ENCODE data around the gene PDE5A.

Gene PDE5A

GRCh38 chr4:119627267-119628255 lies 1.0 kb downstream of the PDE5A start:
- H3K27ac ChIP-seq (ENCODE audit: low read depth, low read length), result peak overlapping the region; percentile 65
- H4K5ac ChIP-seq (ENCODE audit: low read length), result no peak overlapping the region
- peak overlapping the region; percentile 95 for H3K9ac ChIP-seq (ENCODE audit: low read length)
- no peaks in the 10 kb centered on the region for H3K4me1 ChIP-seq (ENCODE audit: control insufficient read depth, low read depth, low read length)
- H3K4me2 ChIP-seq (ENCODE audit: low read length), result peak overlapping the region; percentile 89
- peak overlapping the region; percentile 30 for H2BK5ac ChIP-seq (ENCODE audit: low read length)
- H3K4me3 ChIP-seq (ENCODE audit: low read length), result peak overlapping the region; percentile 94
- H3K79me1 ChIP-seq (ENCODE audit: low read length), result no peaks in the 10 kb centered on the region
- no peaks in the 10 kb centered on the region for H3K27me3 ChIP-seq (ENCODE audit: insufficient read depth, low read length, poor library complexity)
- H4K8ac ChIP-seq (ENCODE audit: low read depth, low read length), result no peak overlapping the region
- peak overlapping the region; percentile 95 for H3K56ac ChIP-seq (ENCODE audit: low read length)
- H3K79me2 ChIP-seq (ENCODE audit: control insufficient read depth, insufficient read depth, low read length), result peaks cover 2% of the 10 kb centered on the region
- WGBS (ENCODE audit: extremely low coverage, insufficient coverage, low lambda C conversion rate), result no CpG with 5 or more reads among the region's 90 CpGs
- H3K18ac ChIP-seq (ENCODE audit: low read length), result peak overlapping the region; percentile 65
- no peaks in the 10 kb centered on the region for H3K36me3 ChIP-seq (ENCODE audit: control insufficient read depth, insufficient read depth, low read length)
- H3K4ac ChIP-seq (ENCODE audit: low read depth, low read length), result no peak overlapping the region
- H3K23ac ChIP-seq (ENCODE audit: low read length), result peak overlapping the region; percentile 69
- no peak overlapping the region for H2BK120ac ChIP-seq (ENCODE audit: low read depth, low read length)
- no peak overlapping the region for H2BK15ac ChIP-seq (replicated peaks; ENCODE audit: low read depth)
- H2AK5ac ChIP-seq (ENCODE audit: low read length), result no peak overlapping the region
- peak; percentile 87 for DNase-seq

DNA sequence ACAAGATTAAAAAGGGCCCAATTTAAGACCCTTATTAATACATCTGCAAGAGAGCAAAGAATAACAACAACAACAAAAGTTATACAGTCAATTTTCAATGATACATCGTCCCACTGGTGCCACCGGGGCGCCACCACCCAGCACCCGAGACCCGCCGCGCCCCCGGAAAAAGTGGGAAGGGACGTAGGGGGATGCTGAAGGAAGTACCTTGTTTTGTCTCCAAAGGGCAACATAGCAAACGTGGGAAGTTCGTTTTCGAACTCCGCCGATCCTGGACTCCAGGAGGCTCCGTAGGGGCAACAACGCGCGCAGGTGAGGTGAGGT lies 1.7 kb downstream of the PDE5A start:
- Histone ChIP-seq H3K79me2 (ENCODE audit: control insufficient read depth, insufficient read depth, low read length) (peaks cover 2% of the 10 kb centered on the region), H3K27ac (ENCODE audit: low read depth, low read length) (no peak overlapping the region), H3K4me3 (ENCODE audit: low read length) (peak overlapping the region; percentile 81), H3K27me3 (ENCODE audit: insufficient read depth, low read length, poor library complexity) (no peaks in the 10 kb centered on the region), H3K79me1 (ENCODE audit: low read length) (no peaks in the 10 kb centered on the region), H3K4me2 (ENCODE audit: low read length) (peak overlapping the region; percentile 78), H3K56ac (ENCODE audit: low read length) (peak overlapping the region; percentile 88), H3K18ac (ENCODE audit: low read length) (no peak overlapping the region), H4K8ac (ENCODE audit: low read depth, low read length) (no peak overlapping the region), H3K36me3 (ENCODE audit: control insufficient read depth, insufficient read depth, low read length) (no peaks in the 10 kb centered on the region), H2AK5ac (ENCODE audit: low read length) (no peak overlapping the region), H3K4ac (ENCODE audit: low read depth, low read length) (no peak overlapping the region), H3K9ac (ENCODE audit: low read length) (peak overlapping the region; percentile 81), H2BK5ac (ENCODE audit: low read length) (no peak overlapping the region), H2BK15ac (replicated peaks; ENCODE audit: low read depth) (no peak overlapping the region), H3K4me1 (ENCODE audit: control insufficient read depth, low read depth, low read length) (no peaks in the 10 kb centered on the region), H4K5ac (ENCODE audit: low read length) (no peak overlapping the region), H3K23ac (ENCODE audit: low read length) (no peak overlapping the region), H2BK120ac (ENCODE audit: low read depth, low read length) (no peak overlapping the region)
- DNase-seq, result no peak
- no CpG with 5 or more reads among the region's 18 CpGs for WGBS (ENCODE audit: extremely low coverage, insufficient coverage, low lambda C conversion rate)

DNA sequence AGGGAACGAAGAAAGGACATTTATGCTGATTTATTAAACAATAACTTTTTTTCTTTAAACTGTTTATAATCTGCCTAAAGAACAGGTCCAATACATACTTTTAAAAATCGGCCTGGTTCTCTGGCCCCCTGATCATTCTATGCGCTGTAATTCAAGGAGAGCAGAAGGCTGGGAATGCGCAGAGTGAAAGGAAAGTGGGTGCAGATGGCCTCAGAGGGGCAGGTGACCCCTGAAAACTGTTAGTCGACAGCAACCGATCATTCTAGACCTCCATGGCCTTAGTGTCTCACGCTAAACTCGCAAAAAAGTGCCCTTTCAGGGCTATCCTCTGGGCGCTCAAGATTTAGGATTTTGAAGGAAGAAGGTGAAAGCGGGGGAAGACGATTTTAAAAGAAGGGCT lies 2.2 kb downstream of the PDE5A start:
- Histone ChIP-seq H3K4ac (ENCODE audit: low read depth, low read length) (no peak overlapping the region), H4K5ac (ENCODE audit: low read length) (no peak overlapping the region), H3K4me3 (ENCODE audit: low read length) (no peak overlapping the region), H4K8ac (ENCODE audit: low read depth, low read length) (no peak overlapping the region), H3K27me3 (ENCODE audit: insufficient read depth, low read length, poor library complexity) (no peaks in the 10 kb centered on the region), H3K4me1 (ENCODE audit: control insufficient read depth, low read depth, low read length) (no peaks in the 10 kb centered on the region), H3K23ac (ENCODE audit: low read length) (no peak overlapping the region), H2BK15ac (replicated peaks; ENCODE audit: low read depth) (no peak overlapping the region), H2AK5ac (ENCODE audit: low read length) (no peak overlapping the region), H3K27ac (ENCODE audit: low read depth, low read length) (no peak overlapping the region), H3K4me2 (ENCODE audit: low read length) (peak overlapping the region; percentile 78), H3K79me2 (ENCODE audit: control insufficient read depth, insufficient read depth, low read length) (peaks cover 2% of the 10 kb centered on the region), H2BK5ac (ENCODE audit: low read length) (no peak overlapping the region), H3K18ac (ENCODE audit: low read length) (no peak overlapping the region), H3K36me3 (ENCODE audit: control insufficient read depth, insufficient read depth, low read length) (no peaks in the 10 kb centered on the region), H2BK120ac (ENCODE audit: low read depth, low read length) (no peak overlapping the region), H3K9ac (ENCODE audit: low read length) (peak overlapping the region; percentile 57), H3K56ac (ENCODE audit: low read length) (peak overlapping the region; percentile 76), H3K79me1 (ENCODE audit: low read length) (no peaks in the 10 kb centered on the region)
- DNase-seq, result no peak
- no CpG with 5 or more reads among the region's 11 CpGs for whole genome bisulfite sequencing (ENCODE audit: extremely low coverage, insufficient coverage, low lambda C conversion rate)

DNA sequence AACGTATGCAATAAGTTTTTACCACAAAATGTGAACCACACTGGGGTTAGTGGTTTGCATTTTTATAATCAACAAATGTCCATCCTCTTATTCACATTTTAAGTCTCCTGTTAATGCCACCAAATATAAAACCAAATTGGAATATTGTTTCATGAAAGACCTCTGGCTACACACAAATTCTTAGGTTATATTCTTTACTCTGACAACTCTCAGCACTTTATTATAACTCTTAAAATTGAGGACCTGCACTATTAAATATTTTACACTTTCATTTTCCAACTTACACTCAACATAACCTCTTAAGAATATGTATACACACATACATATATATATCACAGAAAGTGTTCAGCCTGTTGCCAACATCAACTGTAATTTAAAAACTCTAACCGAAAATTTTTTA lies 2.8 kb downstream of the PDE5A start:
- no peak overlapping the region for H2AK5ac ChIP-seq (ENCODE audit: low read length)
- no peak overlapping the region for H3K27ac ChIP-seq (ENCODE audit: low read depth, low read length)
- H2BK120ac ChIP-seq (ENCODE audit: low read depth, low read length), result no peak overlapping the region
- no peaks in the 10 kb centered on the region for H3K4me1 ChIP-seq (ENCODE audit: control insufficient read depth, low read depth, low read length)
- H3K27me3 ChIP-seq (ENCODE audit: insufficient read depth, low read length, poor library complexity), result no peaks in the 10 kb centered on the region
- no peak overlapping the region for H4K5ac ChIP-seq (ENCODE audit: low read length)
- DNase-seq, result no peak
- H3K4ac ChIP-seq (ENCODE audit: low read depth, low read length), result no peak overlapping the region
- no peak overlapping the region for H3K4me3 ChIP-seq (ENCODE audit: low read length)
- H3K18ac ChIP-seq (ENCODE audit: low read length), result no peak overlapping the region
- H3K9ac ChIP-seq (ENCODE audit: low read length), result no peak overlapping the region
- no peak overlapping the region for H3K56ac ChIP-seq (ENCODE audit: low read length)
- H3K4me2 ChIP-seq (ENCODE audit: low read length), result no peak overlapping the region
- H3K79me1 ChIP-seq (ENCODE audit: low read length), result no peaks in the 10 kb centered on the region
- no peak overlapping the region for H2BK5ac ChIP-seq (ENCODE audit: low read length)
- H3K79me2 ChIP-seq (ENCODE audit: control insufficient read depth, insufficient read depth, low read length), result peaks cover 2% of the 10 kb centered on the region
- H2BK15ac ChIP-seq (replicated peaks; ENCODE audit: low read depth), result no peak overlapping the region
- H3K36me3 ChIP-seq (ENCODE audit: control insufficient read depth, insufficient read depth, low read length), result no peaks in the 10 kb centered on the region
- H4K8ac ChIP-seq (ENCODE audit: low read depth, low read length), result no peak overlapping the region
- no CpG with 5 or more reads among the region's 2 CpGs for WGBS (ENCODE audit: extremely low coverage, insufficient coverage, low lambda C conversion rate)
- H3K23ac ChIP-seq (ENCODE audit: low read length), result no peak overlapping the region

DNA sequence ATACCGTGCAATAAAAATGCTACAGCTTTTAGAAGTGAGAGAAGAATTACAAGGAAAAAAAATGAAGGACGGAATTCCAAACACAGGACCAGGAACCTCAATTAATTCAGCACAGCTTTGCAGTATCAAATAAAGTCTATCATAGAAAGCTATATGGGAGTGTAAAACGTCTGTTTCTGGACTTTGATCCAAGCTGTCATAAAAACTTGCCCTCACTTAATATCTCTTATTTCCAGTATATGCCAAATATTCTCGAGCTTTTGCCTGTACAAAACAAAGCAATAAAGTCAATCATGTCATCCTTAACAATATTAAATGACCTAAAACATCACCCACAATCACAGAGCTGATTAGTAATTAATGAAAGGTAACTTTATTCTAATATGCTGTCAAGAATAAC lies 4.2 kb downstream of the PDE5A start:
- Histone ChIP-seq H3K79me2 (ENCODE audit: control insufficient read depth, insufficient read depth, low read length) (peaks cover 2% of the 10 kb centered on the region), H3K79me1 (ENCODE audit: low read length) (no peaks in the 10 kb centered on the region), H3K27ac (ENCODE audit: low read depth, low read length) (no peak overlapping the region), H2AK5ac (ENCODE audit: low read length) (no peak overlapping the region), H2BK120ac (ENCODE audit: low read depth, low read length) (no peak overlapping the region), H3K56ac (ENCODE audit: low read length) (no peak overlapping the region), H3K4me3 (ENCODE audit: low read length) (no peak overlapping the region), H3K27me3 (ENCODE audit: insufficient read depth, low read length, poor library complexity) (no peaks in the 10 kb centered on the region), H3K4me2 (ENCODE audit: low read length) (no peak overlapping the region), H3K36me3 (ENCODE audit: control insufficient read depth, insufficient read depth, low read length) (no peaks in the 10 kb centered on the region), H2BK5ac (ENCODE audit: low read length) (no peak overlapping the region), H3K23ac (ENCODE audit: low read length) (no peak overlapping the region), H4K5ac (ENCODE audit: low read length) (no peak overlapping the region), H3K4me1 (ENCODE audit: control insufficient read depth, low read depth, low read length) (no peaks in the 10 kb centered on the region), H2BK15ac (replicated peaks; ENCODE audit: low read depth) (no peak overlapping the region), H3K4ac (ENCODE audit: low read depth, low read length) (no peak overlapping the region), H3K9ac (ENCODE audit: low read length) (no peak overlapping the region), H3K18ac (ENCODE audit: low read length) (no peak overlapping the region), H4K8ac (ENCODE audit: low read depth, low read length) (no peak overlapping the region)
- no CpG with 5 or more reads among the region's 4 CpGs for WGBS (ENCODE audit: extremely low coverage, insufficient coverage, low lambda C conversion rate)
- DNase-seq, result no peak

GRCh38 chr4:119623025-119623424 lies 5.6 kb downstream of the PDE5A start:
- H3K56ac ChIP-seq (ENCODE audit: low read length), result no peak overlapping the region
- no peak overlapping the region for H3K18ac ChIP-seq (ENCODE audit: low read length)
- H3K23ac ChIP-seq (ENCODE audit: low read length), result no peak overlapping the region
- no peak overlapping the region for H4K5ac ChIP-seq (ENCODE audit: low read length)
- no peaks in the 10 kb centered on the region for H3K27me3 ChIP-seq (ENCODE audit: insufficient read depth, low read length, poor library complexity)
- H2BK5ac ChIP-seq (ENCODE audit: low read length), result no peak overlapping the region
- H2BK120ac ChIP-seq (ENCODE audit: low read depth, low read length), result no peak overlapping the region
- no peak overlapping the region for H2BK15ac ChIP-seq (replicated peaks; ENCODE audit: low read depth)
- H3K4ac ChIP-seq (ENCODE audit: low read depth, low read length), result no peak overlapping the region
- H2AK5ac ChIP-seq (ENCODE audit: low read length), result no peak overlapping the region
- no peaks in the 10 kb centered on the region for H3K4me1 ChIP-seq (ENCODE audit: control insufficient read depth, low read depth, low read length)
- H4K8ac ChIP-seq (ENCODE audit: low read depth, low read length), result no peak overlapping the region
- no peak overlapping the region for H3K4me3 ChIP-seq (ENCODE audit: low read length)
- H3K4me2 ChIP-seq (ENCODE audit: low read length), result no peak overlapping the region
- H3K79me2 ChIP-seq (ENCODE audit: control insufficient read depth, insufficient read depth, low read length), result peaks cover 2% of the 10 kb centered on the region
- H3K36me3 ChIP-seq (ENCODE audit: control insufficient read depth, insufficient read depth, low read length), result no peaks in the 10 kb centered on the region
- no peaks in the 10 kb centered on the region for H3K79me1 ChIP-seq (ENCODE audit: low read length)
- DNase-seq, result no peak
- no peak overlapping the region for H3K27ac ChIP-seq (ENCODE audit: low read depth, low read length)
- H3K9ac ChIP-seq (ENCODE audit: low read length), result no peak overlapping the region

Measured in mesendoderm (in vitro differentiated cells).